KOPT-K1 (cell line): ENCODE data around the gene C5AR1.
"Not testable (repeated sequence)": the region's sequence is repeated elsewhere in the genome, so short reads cannot be mapped to it uniquely, and the experiment has no call there.

ENCODE experiments used
- H3K27ac ChIP-seq: fragments of 200-600 bp; sonication (generic); 2 replicates; pipeline ENCODE4 v1.5.1; 2016; ENCODE audit warnings: antibody characterized with exemption, mild to moderate bottlenecking, low read depth, low read length; ENCODE audit not compliant: poor library complexity, severe bottlenecking
- H3K36me3 ChIP-seq: fragments of 200-600 bp; sonication (generic); 2 replicates; pipeline ENCODE4 v1.5.1; 2017; ENCODE audit warnings: antibody characterized with exemption, mild to moderate bottlenecking, low read length, moderate library complexity; ENCODE audit not compliant: insufficient read depth
- H3K9me3 ChIP-seq: fragments of 200-600 bp; sonication (generic); 2 replicates; pipeline ENCODE4 v1.5.1; 2017; ENCODE audit warnings: antibody characterized with exemption, low read length, mild to moderate bottlenecking; ENCODE audit not compliant: insufficient read depth, poor library complexity, severe bottlenecking

The C5AR1 gene

GRCh38 chr19:47309608-47310007 lies at the start of gene C5AR1:
TSS of gene C5AR1 (plus strand) at chr19:47309861. CDS start at chr19:47309896, 35 bp downstream.
- H3K27ac ChIP-seq, result no peak within 1 kb of the TSS
- no peaks in the 10 kb centered on the region for H3K36me3 ChIP-seq
- H3K9me3 ChIP-seq, result no peaks in the 10 kb centered on the region

GRCh38 chr19:47260476-47260875 lies 49.2 kb upstream of the C5AR1 start:
- Histone ChIP-seq H3K36me3 (peaks cover 53% of the 10 kb centered on the region; the same call in 1 of the 2 replicates), H3K9me3 (no peaks in the 10 kb centered on the region), H3K27ac (no peak overlapping the region)

- not testable (repeated sequence) for H3K27ac ChIP-seq, H3K9me3 ChIP-seq
- H3K36me3 ChIP-seq, result peaks cover 66% of the 10 kb centered on the region; the same call in 1 of the 2 replicates
These were observed 47.5 kb upstream of the C5AR1 start for GRCh38 chr19:47261946-47262793.

- Histone ChIP-seq H3K9me3 (no peaks in the 10 kb centered on the region), H3K27ac (no peak overlapping the region), H3K36me3 (peaks cover 64% of the 10 kb centered on the region; the same call in 1 of the 2 replicates)
These were observed 45.0 kb upstream of the C5AR1 start for GRCh38 chr19:47264629-47265028.

- no peak overlapping the region for H3K27ac ChIP-seq
These were observed 43.2 kb upstream of the C5AR1 start for GRCh38 chr19:47266401-47266941.

GRCh38 chr19:47267350-47267759 lies 42.3 kb upstream of the C5AR1 start:
- Histone ChIP-seq H3K9me3 (no peaks in the 10 kb centered on the region), H3K27ac (no peak overlapping the region), H3K36me3 (peaks cover 56% of the 10 kb centered on the region; the same call in 1 of the 2 replicates)

More at GRCh38 chr19:47266401-47266941, 43.2 kb upstream of the C5AR1 start:
- Histone ChIP-seq H3K36me3 (peaks cover 59% of the 10 kb centered on the region; the same call in 1 of the 2 replicates), H3K9me3 (no peaks in the 10 kb centered on the region)

GRCh38 chr19:47268028-47268427 lies 41.6 kb upstream of the C5AR1 start:
- peaks cover 53% of the 10 kb centered on the region; the same call in 1 of the 2 replicates for H3K36me3 ChIP-seq

GRCh38 chr19:47269596-47269995 lies 40.1 kb upstream of the C5AR1 start:
- H3K9me3 ChIP-seq, result no peaks in the 10 kb centered on the region
- H3K27ac ChIP-seq, result no peak overlapping the region
- peaks cover 48% of the 10 kb centered on the region; the same call in 1 of the 2 replicates for H3K36me3 ChIP-seq

More at GRCh38 chr19:47268028-47268427, 41.6 kb upstream of the C5AR1 start:
- H3K27ac ChIP-seq, result no peak overlapping the region
- H3K9me3 ChIP-seq, result no peaks in the 10 kb centered on the region

- Histone ChIP-seq H3K36me3 (peaks cover 42% of the 10 kb centered on the region; the same call in 1 of the 2 replicates), H3K9me3 (no peaks in the 10 kb centered on the region), H3K27ac (no peak overlapping the region)
These were observed 39.3 kb upstream of the C5AR1 start for GRCh38 chr19:47270408-47270807.

- H3K27ac ChIP-seq, result no peak overlapping the region
These were observed 37.7 kb upstream of the C5AR1 start for GRCh38 chr19:47271949-47272348.

GRCh38 chr19:47272448-47273312 lies 37.0 kb upstream of the C5AR1 start:
- peak overlapping the region; percentile 94 for H3K27ac ChIP-seq
- peaks cover 34% of the 10 kb centered on the region; the same call in 1 of the 2 replicates for H3K36me3 ChIP-seq
- H3K9me3 ChIP-seq, result no peaks in the 10 kb centered on the region

More at GRCh38 chr19:47271949-47272348, 37.7 kb upstream of the C5AR1 start:
- peaks cover 41% of the 10 kb centered on the region; the same call in 1 of the 2 replicates for H3K36me3 ChIP-seq
- no peaks in the 10 kb centered on the region for H3K9me3 ChIP-seq

GRCh38 chr19:47273313-47274070 lies 36.2 kb upstream of the C5AR1 start:
- H3K9me3 ChIP-seq, result no peaks in the 10 kb centered on the region
- peaks cover 30% of the 10 kb centered on the region; the same call in 1 of the 2 replicates for H3K36me3 ChIP-seq
- H3K27ac ChIP-seq, result peak overlapping the region; percentile 94

GRCh38 chr19:47274071-47274890 lies 35.4 kb upstream of the C5AR1 start, which contains the start of gene INAFM1:
TSS of gene INAFM1 (plus strand) at chr19:47274885. CDS start at chr19:47274920, 35 bp downstream.
- Histone ChIP-seq H3K36me3 (peaks cover 35% of the 10 kb centered on the region; the same call in 1 of the 2 replicates), H3K9me3 (no peaks in the 10 kb centered on the region), H3K27ac (peak within 1 kb of the TSS; percentile 94)
